GM20000 (cell line): ENCODE results near the gene KCNQ1.

Experiments
- DNase-seq: peaks from one replicate; pipeline ENCODE4 v3.0.0; 2012; ENCODE audit warnings: low spot score
- TF ChIP-seq, protein P1 (sequence below): IDR thresholded peaks from 2 replicates; pipeline ENCODE4 v1.5.1; 2012; ENCODE audit warnings: mild to moderate bottlenecking, control low read depth; ENCODE audit errors: extremely low read depth, missing control alignments

The KCNQ1 gene

DNA sequence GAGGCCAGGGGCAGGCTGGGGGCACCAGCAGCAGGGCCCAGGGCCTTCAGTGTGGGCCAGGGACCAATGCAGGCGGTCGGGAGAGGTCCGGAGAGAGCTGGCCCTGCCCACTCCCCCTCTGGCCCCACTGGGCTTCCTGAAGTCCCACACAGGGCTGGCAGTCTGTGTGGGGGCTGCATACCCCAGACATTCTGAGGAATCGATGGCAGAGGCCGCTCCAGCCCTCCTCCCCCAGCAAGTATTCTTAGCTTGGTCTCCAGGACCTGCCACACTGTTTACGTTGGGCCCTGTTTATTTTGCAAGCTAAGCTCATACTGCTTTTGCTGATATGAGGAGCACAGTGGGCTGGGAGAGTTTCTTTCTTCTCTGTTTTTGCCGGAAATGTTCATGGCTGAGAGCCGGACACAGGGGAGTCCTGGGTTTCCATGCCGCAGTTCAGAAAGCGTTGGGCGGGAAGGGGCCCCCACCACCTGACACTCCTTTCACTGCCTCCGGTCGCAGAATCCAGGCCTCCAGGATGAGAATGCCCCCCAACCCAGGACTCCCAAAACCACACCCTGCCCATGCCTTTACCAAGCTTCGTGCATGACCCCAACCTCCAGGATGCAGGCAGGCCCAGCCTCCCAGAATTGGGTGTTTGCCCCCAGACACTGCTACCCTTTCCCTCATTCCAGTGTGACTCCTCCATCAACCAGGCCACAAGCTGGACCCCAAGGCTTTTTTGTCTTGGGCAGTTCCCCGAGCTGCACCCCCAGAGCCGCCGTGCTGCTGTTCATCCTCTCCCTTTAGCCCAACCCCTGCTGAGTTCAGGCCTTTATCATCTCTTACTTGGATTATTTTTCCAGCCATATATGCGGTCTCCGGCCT is 336.8 kb downstream of the KCNQ1 start:
- TF ChIP-seq, protein P1, sequence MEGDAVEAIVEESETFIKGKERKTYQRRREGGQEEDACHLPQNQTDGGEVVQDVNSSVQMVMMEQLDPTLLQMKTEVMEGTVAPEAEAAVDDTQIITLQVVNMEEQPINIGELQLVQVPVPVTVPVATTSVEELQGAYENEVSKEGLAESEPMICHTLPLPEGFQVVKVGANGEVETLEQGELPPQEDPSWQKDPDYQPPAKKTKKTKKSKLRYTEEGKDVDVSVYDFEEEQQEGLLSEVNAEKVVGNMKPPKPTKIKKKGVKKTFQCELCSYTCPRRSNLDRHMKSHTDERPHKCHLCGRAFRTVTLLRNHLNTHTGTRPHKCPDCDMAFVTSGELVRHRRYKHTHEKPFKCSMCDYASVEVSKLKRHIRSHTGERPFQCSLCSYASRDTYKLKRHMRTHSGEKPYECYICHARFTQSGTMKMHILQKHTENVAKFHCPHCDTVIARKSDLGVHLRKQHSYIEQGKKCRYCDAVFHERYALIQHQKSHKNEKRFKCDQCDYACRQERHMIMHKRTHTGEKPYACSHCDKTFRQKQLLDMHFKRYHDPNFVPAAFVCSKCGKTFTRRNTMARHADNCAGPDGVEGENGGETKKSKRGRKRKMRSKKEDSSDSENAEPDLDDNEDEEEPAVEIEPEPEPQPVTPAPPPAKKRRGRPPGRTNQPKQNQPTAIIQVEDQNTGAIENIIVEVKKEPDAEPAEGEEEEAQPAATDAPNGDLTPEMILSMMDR, result no peak
- no peak for DNase-seq

DNA sequence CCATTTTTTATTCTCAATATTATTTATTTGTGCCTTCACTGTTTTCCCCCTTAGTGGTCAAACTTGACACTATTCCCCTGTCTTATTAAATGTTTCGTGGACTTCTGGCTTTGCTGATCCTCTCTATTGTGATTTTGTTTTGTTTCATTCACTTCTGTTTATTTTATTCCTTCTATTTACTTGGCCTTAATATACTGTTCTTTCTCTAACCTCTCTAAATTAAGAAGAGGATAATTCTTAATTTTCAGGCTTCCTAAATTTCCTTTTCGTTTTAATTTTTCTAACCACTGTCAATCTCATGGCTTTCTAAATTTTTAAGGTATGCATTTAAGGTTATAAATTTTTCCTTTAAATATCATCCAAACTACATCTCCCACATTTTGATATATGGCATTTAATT is 338.0 kb downstream of the KCNQ1 start:
- no peak for DNase-seq
- TF ChIP-seq, protein P1, result no peak

DNA sequence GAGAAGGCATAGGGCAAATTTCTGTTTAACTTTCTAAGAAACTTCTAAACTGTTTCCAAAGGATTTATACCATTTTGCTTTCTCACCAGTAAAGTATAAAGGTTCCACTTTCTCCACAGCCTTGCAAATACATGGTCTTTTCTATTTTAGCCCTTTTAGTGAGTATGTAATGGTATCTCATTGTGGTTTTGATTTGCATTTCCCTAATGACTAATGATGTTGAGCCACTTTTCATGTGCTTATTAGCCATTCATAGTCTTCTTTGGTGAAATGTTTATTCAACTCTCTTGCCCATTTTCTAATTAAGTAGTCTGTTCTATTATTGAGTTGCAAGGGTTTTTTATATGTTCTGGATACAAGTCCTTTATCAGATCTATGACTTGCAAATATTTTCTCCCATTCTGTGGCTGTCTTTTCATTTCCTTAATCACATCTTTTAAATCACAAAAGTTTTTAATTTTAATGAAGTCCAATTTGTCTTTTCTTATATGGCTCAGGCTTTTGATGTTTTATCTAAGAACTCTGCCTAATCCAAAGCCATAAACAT is 338.8 kb downstream of the KCNQ1 start:
- no peak for DNase-seq
- TF ChIP-seq, protein P1, result no peak

DNA sequence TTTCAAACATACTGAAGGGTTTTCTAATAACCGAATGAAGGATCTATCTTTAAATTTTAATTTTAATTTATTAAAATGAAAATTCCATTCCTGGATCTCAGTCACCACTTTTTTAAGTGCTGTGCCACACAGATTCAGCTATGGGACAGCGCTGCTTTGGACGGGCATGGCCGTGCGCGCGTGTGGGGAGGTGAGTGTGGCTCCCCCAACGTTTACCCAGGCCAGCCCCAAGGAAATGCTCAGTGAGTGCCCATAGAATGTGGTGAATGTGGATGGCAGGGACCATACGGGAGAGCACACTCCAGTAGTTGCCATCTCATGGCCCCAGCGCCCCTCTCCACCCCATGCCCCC is 343.0 kb downstream of the KCNQ1 start:
- TF ChIP-seq, protein P1, result no peak
- no peak for DNase-seq

DNA sequence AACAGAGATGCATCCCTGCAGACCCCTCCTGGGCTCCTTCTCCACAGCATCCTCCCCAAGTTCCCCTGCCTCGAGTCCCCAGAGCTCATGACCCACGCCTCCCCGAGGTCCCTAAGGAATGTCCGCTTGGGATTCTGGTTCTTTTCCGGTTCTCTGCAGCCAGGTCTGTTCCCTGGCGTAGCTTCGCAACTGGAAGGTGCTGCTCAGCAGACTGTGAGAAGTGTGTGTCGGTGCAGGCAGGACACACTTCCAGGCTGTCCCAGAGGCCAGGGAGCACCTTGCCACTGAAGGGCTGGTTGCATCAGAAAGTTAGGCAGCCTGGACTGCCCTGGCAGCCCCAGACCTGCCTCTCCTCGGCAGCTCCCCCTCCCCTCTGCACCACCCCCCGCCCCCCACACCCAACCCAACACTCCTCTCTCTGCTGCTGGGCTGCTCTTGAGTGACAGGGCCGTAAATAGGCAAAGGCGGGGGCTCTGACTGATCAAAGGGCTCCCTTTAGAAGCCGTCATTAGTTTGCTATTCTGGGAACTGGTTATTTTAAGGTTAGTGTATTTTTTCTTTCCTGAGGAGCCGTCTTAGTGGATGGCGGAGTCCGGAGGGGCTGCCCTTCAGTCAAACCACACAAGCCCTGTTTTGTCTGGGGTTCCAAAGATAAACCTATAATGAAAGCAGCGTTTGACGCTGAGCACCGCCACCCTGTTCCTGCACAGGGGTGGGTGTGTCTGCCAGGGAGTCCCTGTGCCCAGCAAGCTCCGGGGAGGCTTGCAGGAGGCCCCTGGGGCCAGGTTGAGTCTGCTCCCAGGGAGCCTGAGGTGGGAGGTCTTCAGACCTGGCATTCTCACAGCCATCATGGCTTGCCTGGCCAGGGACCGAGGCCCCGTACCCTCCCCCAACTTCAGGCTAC is 343.6 kb downstream of the KCNQ1 start:
- DNase-seq, result no peak
- TF ChIP-seq, protein P1, result no peak

DNA sequence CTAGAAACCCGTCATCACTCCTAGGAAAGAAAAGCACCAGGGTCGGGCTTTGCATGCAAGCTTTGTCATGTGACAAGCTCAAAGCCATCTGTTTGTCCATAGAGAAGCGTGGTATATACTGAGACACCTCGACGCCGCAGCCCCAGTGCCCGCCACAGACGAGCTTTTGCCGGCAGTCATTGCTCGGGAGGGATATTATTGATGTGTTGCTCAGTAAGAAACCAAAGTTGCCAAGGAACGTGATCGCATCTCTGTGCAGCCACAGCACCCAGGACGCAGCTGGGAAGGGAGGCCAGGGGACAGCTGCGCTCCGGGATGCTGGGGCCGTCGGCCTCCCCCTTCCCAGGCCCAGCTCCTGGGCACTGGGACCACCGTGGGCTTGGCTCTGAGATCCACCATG is 344.5 kb downstream of the KCNQ1 start:
- no peak for DNase-seq
- TF ChIP-seq, protein P1, result no peak
